Stimulated activated CD4-positive, alpha-beta T cell treated with anti-CD3 and anti-CD28 coated beads, Interleukin-12 subunit alpha, Interleukin-12 subunit beta, amount 100 ng/mL, for 24 hours (primary cell): Measurements from ENCODE around the gene DGCR2.
"Not testable (repeated sequence)": the region's sequence is repeated elsewhere in the genome, so short reads cannot be mapped to it uniquely, and the experiment has no call there.

Experiments used
- DNase-seq, 2 experiments: peaks; one replicate each; pipeline ENCODE4 v3.0.0-alpha.2; 2020; ENCODE audit warnings: low read depth in 2 of 2

DGCR2 gene

GRCh38 chr22:19032156-19032785, 89.9 kb downstream of the DGCR2 start:
- not testable (repeated sequence) for DNase-seq

- DNase-seq, result not testable (repeated sequence)
Measured at GRCh38 chr22:19030889-19031252, 91.3 kb downstream of the DGCR2 start.

- DNase-seq, result not testable (repeated sequence)
Measured at GRCh38 chr22:19030226-19030888, 91.9 kb downstream of the DGCR2 start.

GRCh38 chr22:19029113-19030103, 92.8 kb downstream of the DGCR2 start:
- not testable (repeated sequence) for DNase-seq

- DNase-seq, result not testable (repeated sequence)
Measured at GRCh38 chr22:19028060-19028455, 94.2 kb downstream of the DGCR2 start.

GRCh38 chr22:19027371-19028059, 94.7 kb downstream of the DGCR2 start:
- DNase-seq, result not testable (repeated sequence)

GRCh38 chr22:19026080-19026479, 96.1 kb downstream of the DGCR2 start:
- DNase-seq, result not testable (repeated sequence)

GRCh38 chr22:19024956-19025489, 97.2 kb downstream of the DGCR2 start:
- DNase-seq, result not testable (repeated sequence)

GRCh38 chr22:19023931-19024330, 98.3 kb downstream of the DGCR2 start:
- DNase-seq, result not testable (repeated sequence)

GRCh38 chr22:19022755-19023154, 99.5 kb downstream of the DGCR2 start:
- DNase-seq, result no peak

GRCh38 chr22:19019679-19020032, 102.6 kb downstream of the DGCR2 start:
- no peak for DNase-seq

GRCh38 chr22:19019029-19019678, 103.1 kb downstream of the DGCR2 start:
- DNase-seq, result no peak

- DNase-seq, result no peak
Measured at GRCh38 chr22:19018256-19018655, 104.0 kb downstream of the DGCR2 start.

GRCh38 chr22:19016081-19016766, 106.0 kb downstream of the DGCR2 start:
- DNase-seq, result no peak

- DNase-seq, result no peak
Measured at GRCh38 chr22:19014886-19015285, 107.3 kb downstream of the DGCR2 start.

GRCh38 chr22:19013881-19014598, 108.2 kb downstream of the DGCR2 start:
- DNase-seq, result not testable (repeated sequence)

- not testable (repeated sequence) for DNase-seq
Measured at GRCh38 chr22:19013411-19013810, 108.8 kb downstream of the DGCR2 start.

- DNase-seq, result no peak
Measured at GRCh38 chr22:19012308-19012986, 109.8 kb downstream of the DGCR2 start.

- not testable (repeated sequence) for DNase-seq
Measured at GRCh38 chr22:19011611-19012010, 110.6 kb downstream of the DGCR2 start.
